Measurements from ENCODE around the gene ITGAX.

DNA sequence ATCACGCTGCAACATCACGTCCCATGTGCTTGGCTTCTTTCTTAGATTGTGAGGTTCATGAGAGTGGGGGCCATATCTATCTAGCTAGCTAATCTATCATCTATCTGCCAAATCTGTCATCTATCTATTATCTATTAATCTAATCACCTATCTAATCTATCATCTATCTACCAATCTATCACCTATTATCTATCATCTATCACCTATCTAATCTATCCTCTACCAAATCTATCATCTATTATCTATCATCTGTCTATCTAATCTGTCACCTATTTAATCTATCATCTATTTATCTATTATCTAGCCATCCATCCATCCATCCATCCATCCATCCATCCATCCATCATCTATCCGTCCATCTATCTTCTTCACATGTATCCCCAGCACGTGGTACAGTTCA is 59.0 kb downstream of the ITGAX start:
- TF ChIP-seq POLR2AphosphoS5 (IDR thresholded peaks at IDR 0.05; ENCODE audit: borderline replicate concordance, low read depth, low read length), result no peak
- no peak for TF ChIP-seq EZH2 (IDR thresholded peaks at IDR 0.05)

All from SK-N-MC (cell line).